SU-DHL-6 (cell line): Measurements from ENCODE around the gene ST6GALNAC3.

Source experiments
- H2AFZ ChIP-seq: fragments of 200-600 bp; sonication (generic); 2 replicates; pipeline ENCODE4 v1.6.1; 2014; ENCODE audit warnings: low read depth, mild to moderate bottlenecking, moderate library complexity, mixed read lengths, antibody characterized with exemption, low read length; ENCODE audit not compliant: severe bottlenecking
- H3F3A ChIP-seq: fragments of 200-600 bp; shearing (Covaris generic); 2 replicates; pipeline ENCODE4 v1.6.0; 2016; ENCODE audit warnings: antibody characterized with exemption, mild to moderate bottlenecking; ENCODE audit not compliant: insufficient read depth
- H3K27ac ChIP-seq: fragments of 200-600 bp; sonication (generic); 2 replicates; pipeline ENCODE4 v1.5.1; 2016; ENCODE audit warnings: low read depth, mild to moderate bottlenecking, low read length, moderate library complexity, mixed read lengths
- H3K27me3 ChIP-seq: fragments of 200-600 bp; sonication (generic), shearing (Covaris generic); 2 replicates; pipeline ENCODE4 v1.6.0; 2014; ENCODE audit warnings: mild to moderate bottlenecking, low read length
- H3K36me3 ChIP-seq: fragments of 200-600 bp; sonication (generic); 2 replicates; pipeline ENCODE4 v1.6.1; 2014; ENCODE audit warnings: mild to moderate bottlenecking, low read length, mixed read lengths
- H3K4me2 ChIP-seq: fragments of 300-600, 200-600 bp; shearing (Covaris generic), sonication (generic); 2 replicates; pipeline ENCODE4 v1.6.0; 2014; ENCODE audit warnings: low read length, low read depth, mild to moderate bottlenecking; ENCODE audit not compliant: poor library complexity, severe bottlenecking
- H3K4me3 ChIP-seq: fragments of 200-600 bp; sonication (generic); 2 replicates; pipeline ENCODE4 v1.5.1; 2014; ENCODE audit warnings: antibody characterized with exemption, low read length, mild to moderate bottlenecking, mixed read lengths; ENCODE audit not compliant: insufficient read depth, poor library complexity, severe bottlenecking
- H3K79me2 ChIP-seq: fragments of 200-600 bp; sonication (generic); 2 replicates; pipeline ENCODE4 v1.6.1; 2014; ENCODE audit warnings: mild to moderate bottlenecking, low read length, moderate library complexity; ENCODE audit not compliant: insufficient read depth
- H3K9ac ChIP-seq: fragments of 200-600 bp; sonication (generic); 2 replicates; pipeline ENCODE4 v1.7.0; 2014; ENCODE audit warnings: mild to moderate bottlenecking, low read length
- H3K9me2 ChIP-seq: fragments of 200-600 bp; sonication (generic); replicated peaks from 2 replicates; pipeline ENCODE4 v1.6.1; 2014; ENCODE audit warnings: low read length; ENCODE audit not compliant: insufficient read depth
- H3K9me3 ChIP-seq: fragments of 200-600 bp; sonication (generic); 2 replicates; pipeline ENCODE4 v1.6.1; 2014; ENCODE audit warnings: low read length, mixed read lengths; ENCODE audit not compliant: insufficient read depth
- H4K20me1 ChIP-seq: fragments of 200-600 bp; sonication (generic); 2 replicates; pipeline ENCODE4 v1.6.1; 2014; ENCODE audit warnings: low read depth, mild to moderate bottlenecking, antibody characterized with exemption, low read length, moderate library complexity, mixed read lengths
- EZH2phosphoT487 ChIP-seq: fragments of 200-600 bp; sonication (generic), shearing (Covaris generic); conservative IDR thresholded peaks from 2 replicates; pipeline ENCODE4 v1.6.1; 2018; ENCODE audit warnings: mild to moderate bottlenecking, antibody characterized with exemption, low read length, moderate library complexity, mixed read lengths
- TF ChIP-seq, protein P1 (sequence below): fragments of 200-600 bp; sonication (generic); IDR thresholded peaks from one replicate; pipeline ENCODE4 v1.5.1; 2017; ENCODE audit warnings: antibody characterized with exemption, mild to moderate bottlenecking, low read length, moderate library complexity; ENCODE audit not compliant: insufficient read depth, poor library complexity, severe bottlenecking

ST6GALNAC3 gene

DNA sequence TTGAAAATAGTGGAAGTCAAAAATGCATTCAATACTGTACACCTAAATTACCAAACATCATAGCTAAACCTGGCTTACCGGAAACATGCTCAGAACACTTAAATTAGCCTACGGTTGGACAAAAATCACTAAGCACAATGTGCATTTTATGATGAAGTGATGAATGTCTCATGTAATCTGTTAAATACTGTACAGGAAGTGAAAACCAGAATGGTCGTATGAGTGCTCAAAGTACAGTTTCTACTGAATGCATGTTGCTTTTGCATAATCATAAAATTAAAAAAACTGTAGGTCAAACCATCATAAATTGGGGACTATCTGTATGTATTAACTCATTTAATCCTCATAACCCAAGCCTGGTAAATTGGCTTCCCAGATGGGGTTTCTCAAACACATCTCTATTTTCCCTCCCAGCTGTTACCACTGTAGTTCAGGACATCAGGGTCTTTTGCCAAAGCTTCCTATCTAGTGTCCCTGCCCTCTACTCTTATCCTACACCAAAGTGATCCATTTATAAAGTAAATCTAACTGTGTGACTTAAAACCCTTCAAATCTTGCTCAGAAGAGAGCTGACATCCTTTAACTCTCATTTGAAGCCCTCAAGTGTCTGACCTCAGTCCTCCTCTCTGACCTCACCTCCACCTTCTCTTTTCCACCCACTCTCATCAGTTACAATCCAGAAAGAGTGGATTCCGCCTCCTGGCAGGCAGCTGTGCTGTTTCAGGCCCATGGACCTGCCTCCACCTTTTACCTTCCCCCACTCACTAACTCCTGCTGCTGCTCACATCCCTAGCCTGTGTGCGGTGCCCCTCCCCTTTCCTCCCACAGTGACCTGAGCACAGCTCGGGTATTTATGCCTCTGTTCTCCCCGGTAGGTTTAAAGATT lies 436.4 kb downstream of the ST6GALNAC3 start:
- no peak overlapping the region for H3K4me2 ChIP-seq
- no peaks in the 10 kb centered on the region for H3K36me3 ChIP-seq
- no peak for TF ChIP-seq EZH2phosphoT487
- TF ChIP-seq, protein P1, sequence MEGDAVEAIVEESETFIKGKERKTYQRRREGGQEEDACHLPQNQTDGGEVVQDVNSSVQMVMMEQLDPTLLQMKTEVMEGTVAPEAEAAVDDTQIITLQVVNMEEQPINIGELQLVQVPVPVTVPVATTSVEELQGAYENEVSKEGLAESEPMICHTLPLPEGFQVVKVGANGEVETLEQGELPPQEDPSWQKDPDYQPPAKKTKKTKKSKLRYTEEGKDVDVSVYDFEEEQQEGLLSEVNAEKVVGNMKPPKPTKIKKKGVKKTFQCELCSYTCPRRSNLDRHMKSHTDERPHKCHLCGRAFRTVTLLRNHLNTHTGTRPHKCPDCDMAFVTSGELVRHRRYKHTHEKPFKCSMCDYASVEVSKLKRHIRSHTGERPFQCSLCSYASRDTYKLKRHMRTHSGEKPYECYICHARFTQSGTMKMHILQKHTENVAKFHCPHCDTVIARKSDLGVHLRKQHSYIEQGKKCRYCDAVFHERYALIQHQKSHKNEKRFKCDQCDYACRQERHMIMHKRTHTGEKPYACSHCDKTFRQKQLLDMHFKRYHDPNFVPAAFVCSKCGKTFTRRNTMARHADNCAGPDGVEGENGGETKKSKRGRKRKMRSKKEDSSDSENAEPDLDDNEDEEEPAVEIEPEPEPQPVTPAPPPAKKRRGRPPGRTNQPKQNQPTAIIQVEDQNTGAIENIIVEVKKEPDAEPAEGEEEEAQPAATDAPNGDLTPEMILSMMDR: no peak
- H3K27me3 ChIP-seq: no peaks in the 10 kb centered on the region
- H3K27ac ChIP-seq: no peak overlapping the region
- no peaks in the 10 kb centered on the region for H3K79me2 ChIP-seq
- no peaks in the 10 kb centered on the region for H3K9me2 ChIP-seq
- H3K9ac ChIP-seq: no peak overlapping the region
- H4K20me1 ChIP-seq: no peaks in the 10 kb centered on the region
- H3F3A ChIP-seq: no peaks in the 10 kb centered on the region
- H3K4me3 ChIP-seq: no peak overlapping the region
- no peaks in the 10 kb centered on the region for H3K9me3 ChIP-seq
- no peak overlapping the region for H2AFZ ChIP-seq

GRCh38 chr1:76511558-76512179 lies 437.1 kb downstream of the ST6GALNAC3 start:
- no peaks in the 10 kb centered on the region for H3K79me2 ChIP-seq
- H3K36me3 ChIP-seq: no peaks in the 10 kb centered on the region
- no peak overlapping the region for H3K4me2 ChIP-seq
- no peak overlapping the region for H3K27ac ChIP-seq
- H3K9ac ChIP-seq: no peak overlapping the region
- TF ChIP-seq, protein P1: no peak
- TF ChIP-seq EZH2phosphoT487: no peak
- H3K27me3 ChIP-seq: no peaks in the 10 kb centered on the region
- no peaks in the 10 kb centered on the region for H3K9me3 ChIP-seq
- no peaks in the 10 kb centered on the region for H4K20me1 ChIP-seq
- no peak overlapping the region for H3K4me3 ChIP-seq
- H3F3A ChIP-seq: no peaks in the 10 kb centered on the region
- H3K9me2 ChIP-seq: no peaks in the 10 kb centered on the region
- no peak overlapping the region for H2AFZ ChIP-seq

DNA sequence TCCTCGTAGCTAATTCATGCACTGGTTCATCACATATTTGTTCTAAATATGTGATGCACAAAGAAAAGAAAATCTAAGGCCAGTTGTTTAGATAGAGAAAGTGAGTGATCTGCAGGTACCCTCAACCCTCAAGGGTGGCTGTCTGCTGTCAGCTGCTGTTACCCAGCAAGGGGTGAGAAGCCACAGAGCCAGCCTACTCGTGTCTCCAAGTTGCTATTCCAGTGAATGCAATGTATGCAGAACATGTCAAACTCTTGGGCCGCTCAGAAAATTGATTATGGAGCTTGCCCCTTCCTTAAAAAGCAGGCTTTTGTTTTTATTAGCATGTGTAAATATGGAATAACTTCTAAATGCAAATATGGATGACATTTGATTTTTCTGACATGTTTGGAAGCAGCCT lies 456.4 kb downstream of the ST6GALNAC3 start:
- Histone ChIP-seq H3K9ac (no peak overlapping the region), H3K27me3 (no peaks in the 10 kb centered on the region), H3K4me2 (no peak overlapping the region), H3K9me3 (no peaks in the 10 kb centered on the region), H4K20me1 (no peaks in the 10 kb centered on the region), H3K79me2 (no peaks in the 10 kb centered on the region), H3F3A (no peaks in the 10 kb centered on the region), H3K27ac (no peak overlapping the region), H3K4me3 (no peak overlapping the region), H3K9me2 (no peaks in the 10 kb centered on the region), H2AFZ (no peak overlapping the region), H3K36me3 (no peaks in the 10 kb centered on the region)
- TF ChIP-seq EZH2phosphoT487: no peak
- TF ChIP-seq, protein P1: no peak
